Keratinocyte (primary cell): ENCODE measurements around the gene SDF4. TPM values are rescaled to one million over a fixed set of nuclear protein-coding genes. Genes with fewer than 3 reads are reported as not detected.

ENCODE experiments used
- DNase-seq: peaks from one replicate; pipeline ENCODE4 v3.0.0-alpha.2; 2011; ENCODE audit warnings: low read depth, missing footprints, low spot score
- FAIRE-seq: peaks from 2 replicates; lab custom pipeline; 2011; peaks lifted over from hg19 to GRCh38; lab: Jason Lieb, UNC
- H2AFZ ChIP-seq: 2 replicates; pipeline ENCODE4 v1.6.0; 2012; ENCODE audit warnings: low read length, control low read depth, inconsistent platforms; ENCODE audit not compliant: control insufficient read depth
- H3K27ac ChIP-seq: 2 replicates; pipeline ENCODE4 v1.5.1; 2011; ENCODE audit warnings: low read length; ENCODE audit not compliant: control insufficient read depth, insufficient read depth
- H3K27me3 ChIP-seq: 3 replicates; pipeline ENCODE4 v1.6.0; 2011; ENCODE audit warnings: low read length; ENCODE audit not compliant: control insufficient read depth, insufficient read depth; ENCODE audit errors: extremely low read depth
- H3K36me3 ChIP-seq, 2 experiments: 2 replicates in 1 of 2; 3 replicates in 1 of 2; pipeline ENCODE4 v1.5.1; 2011; ENCODE audit warnings: low read length in 2 of 2, mild to moderate bottlenecking in 1 of 2; ENCODE audit not compliant: control insufficient read depth in 2 of 2, insufficient read depth in 2 of 2; ENCODE audit errors: extremely low read depth in 1 of 2
- H3K4me1 ChIP-seq: 3 replicates; pipeline ENCODE4 v1.5.1; 2011; ENCODE audit warnings: low read length; ENCODE audit not compliant: control insufficient read depth, insufficient read depth; ENCODE audit errors: extremely low read depth
- H3K4me2 ChIP-seq: 3 replicates; pipeline ENCODE4 v1.6.0; 2011; ENCODE audit warnings: low read depth, low read length; ENCODE audit not compliant: control insufficient read depth, insufficient read depth; ENCODE audit errors: extremely low read depth
- H3K4me3 ChIP-seq, 3 experiments: fragments of 200-600 bp in 1 of 3; sonication (generic) in 1 of 3; 2 replicates in 2 of 3; 3 replicates in 1 of 3; pipeline ENCODE4 v1.5.1; 2011 to 2016; ENCODE audit warnings: low read length in 3 of 3, mild to moderate bottlenecking in 3 of 3, control low read depth in 2 of 3, inconsistent platforms in 1 of 3, low read depth in 1 of 3, mixed read lengths in 1 of 3, mixed run types in 1 of 3, moderate library complexity in 1 of 3; ENCODE audit not compliant: control insufficient read depth in 2 of 3, insufficient read depth in 2 of 3; ENCODE audit errors: extremely low read depth in 1 of 3
- H3K79me2 ChIP-seq: 2 replicates; pipeline ENCODE4 v1.6.0; 2012; ENCODE audit warnings: low read length; ENCODE audit not compliant: control insufficient read depth, insufficient read depth
- H3K9ac ChIP-seq: 3 replicates; pipeline ENCODE4 v1.6.0; 2011; ENCODE audit warnings: low read length; ENCODE audit not compliant: control insufficient read depth, insufficient read depth; ENCODE audit errors: extremely low read depth
- H3K9me1 ChIP-seq: 3 replicates; pipeline ENCODE4 v1.6.0; 2011; ENCODE audit warnings: low read length; ENCODE audit not compliant: control insufficient read depth, insufficient read depth; ENCODE audit errors: extremely low read depth
- H3K9me3 ChIP-seq: 2 replicates; pipeline ENCODE4 v1.5.1; 2012; ENCODE audit warnings: low read depth, low read length; ENCODE audit not compliant: control insufficient read depth
- H4K20me1 ChIP-seq: 3 replicates; pipeline ENCODE4 v1.6.0; 2011; ENCODE audit warnings: low read length; ENCODE audit not compliant: control insufficient read depth, insufficient read depth; ENCODE audit errors: extremely low read depth
- CTCF ChIP-seq, 3 experiments: IDR thresholded peaks in 1 of 3; conservative IDR thresholded peaks in 1 of 3; optimal IDR thresholded peaks in 1 of 3; 2 replicates in 2 of 3; 3 replicates in 1 of 3; pipeline versions ENCODE3 to v1.5.1; 2011; ENCODE audit warnings: low read length in 3 of 3, mild to moderate bottlenecking in 3 of 3, moderate library complexity in 2 of 3, control low read depth in 1 of 3, inconsistent platforms in 1 of 3; ENCODE audit not compliant: insufficient read depth in 2 of 3; ENCODE audit errors: extremely low read depth in 1 of 3
- EZH2 ChIP-seq: IDR thresholded peaks from one replicate; pipeline ENCODE4 v1.6.1; 2012; ENCODE audit warnings: inconsistent platforms, mild to moderate bottlenecking, low read length, moderate library complexity
- dilution Hi-C: fragments of 300-500 bp; cut with MboI; formaldehyde crosslinking; loops from one replicate; pipeline ENCODE4 v1.7.0; 2020; ENCODE audit warnings: low sequenced_read_pairs; ENCODE audit not compliant: extremely low pct_ligation_motif_present
- polyA plus RNA-seq, 5 experiments: library from polyadenylated mRNA; depleted of rRNA in 3 of 5; stranded (reverse) in 3 of 5; stranded (forward) in 1 of 5; unstranded in 1 of 5; fragments of >200 nt; gene quantifications; 1 replicate in 1 of 5; 2 replicates in 3 of 5; 3 replicates in 1 of 5; pipeline versions ENCODE4 v1.2.1 to v1.2.3, GENCODE V29; 2011 to 2012; ENCODE audit warnings: missing spikeins in 2 of 5, low read depth in 1 of 5, low replicate concordance in 1 of 5

SDF4 gene
- polyA plus RNA-seq, 1 donor (not counting 4 experiments of a cell fraction or from before 2014, with no cell fraction given) = 66.3 TPM

DNA sequence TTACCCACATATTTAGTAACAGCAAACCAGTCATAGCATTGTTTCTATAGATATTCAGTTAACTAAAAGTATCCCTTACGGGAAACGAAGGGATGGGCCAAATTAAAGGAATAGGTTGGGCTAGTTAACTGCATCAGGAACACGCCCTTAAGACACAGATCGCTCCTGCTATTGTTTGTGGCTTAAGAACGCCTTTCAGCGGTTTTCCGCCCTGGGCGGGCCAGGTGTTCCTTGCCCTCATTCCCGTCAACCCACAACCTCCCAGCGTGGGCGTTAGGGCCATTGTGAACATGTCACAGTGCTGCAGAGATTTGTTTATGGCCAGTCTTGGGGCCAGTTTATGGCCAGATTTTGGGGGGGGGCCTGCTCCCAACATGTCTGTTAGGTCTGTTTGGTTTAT lies 40.1 kb downstream of the SDF4 start:
- peaks cover 2% of the 10 kb centered on the region for H3K9me3 ChIP-seq
- no peaks in the 10 kb centered on the region for H3K27me3 ChIP-seq
- no peaks in the 10 kb centered on the region for H3K79me2 ChIP-seq
- FAIRE-seq (no peak), DNase-seq (no peak)
- no peak overlapping the region for H2AFZ ChIP-seq
- dilution Hi-C loops = no loop called here
- no peaks in the 10 kb centered on the region for H3K9me1 ChIP-seq
- no peaks in the 10 kb centered on the region for H3K36me3 ChIP-seq
- H3K9ac ChIP-seq = no peak overlapping the region
- H3K4me3 ChIP-seq = no peak overlapping the region
- no peaks in the 10 kb centered on the region for H3K4me1 ChIP-seq
- TF ChIP-seq CTCF (optimal IDR thresholded peaks at IDR 0.05 in 1 of 3, IDR thresholded peaks at IDR 0.05 in 1 of 3, conservative IDR thresholded peaks at IDR 0.05 in 1 of 3; ENCODE audit: extremely low read depth in 1 of 3, insufficient read depth in 2 of 3, low read length in 3 of 3) = no peak
- no peak overlapping the region for H3K4me2 ChIP-seq
- H3K27ac ChIP-seq = no peak overlapping the region
- H4K20me1 ChIP-seq = no peaks in the 10 kb centered on the region

DNA sequence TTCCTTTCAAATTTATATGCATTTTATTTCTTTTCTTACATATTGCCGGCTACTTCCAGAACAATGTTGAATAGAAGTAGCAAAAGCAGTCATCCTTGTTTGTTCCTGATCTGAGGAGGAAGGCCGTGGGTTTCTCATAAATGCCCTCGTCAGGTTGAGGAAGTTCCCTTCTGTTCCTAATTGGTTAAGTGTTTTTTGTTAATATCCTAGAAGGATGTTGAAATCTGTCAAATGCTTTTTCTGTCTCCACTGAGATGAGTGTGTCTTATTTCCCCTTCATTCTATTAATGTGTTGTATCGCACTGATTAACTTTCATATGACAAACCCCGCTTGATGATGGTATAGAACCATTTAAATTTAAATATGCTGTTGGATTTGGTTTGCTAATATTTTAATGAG lies 42.7 kb downstream of the SDF4 start:
- DNase-seq (no peak), FAIRE-seq (no peak)
- H2AFZ ChIP-seq = no peak overlapping the region
- H3K4me3 ChIP-seq = no peak overlapping the region
- H4K20me1 ChIP-seq = no peaks in the 10 kb centered on the region
- H3K9ac ChIP-seq = no peak overlapping the region
- H3K79me2 ChIP-seq = no peaks in the 10 kb centered on the region
- dilution Hi-C loops = no loop called here
- H3K9me3 ChIP-seq = peaks cover 2% of the 10 kb centered on the region
- no peak for TF ChIP-seq EZH2
- TF ChIP-seq CTCF (optimal IDR thresholded peaks at IDR 0.05 in 1 of 3, IDR thresholded peaks at IDR 0.05 in 1 of 3, conservative IDR thresholded peaks at IDR 0.05 in 1 of 3; ENCODE audit: extremely low read depth in 1 of 3, insufficient read depth in 2 of 3, low read length in 3 of 3) = no peak
- no peak overlapping the region for H3K4me2 ChIP-seq
- H3K9me1 ChIP-seq = no peaks in the 10 kb centered on the region
- peaks cover 7% of the 10 kb centered on the region for H3K27me3 ChIP-seq
- H3K27ac ChIP-seq = no peak overlapping the region
- no peaks in the 10 kb centered on the region for H3K4me1 ChIP-seq
- no peaks in the 10 kb centered on the region for H3K36me3 ChIP-seq
